Astrocyte of the spinal cord (primary cell): ENCODE data around the gene HGF.

Experiments
- DNase-seq: peaks from one replicate; pipeline ENCODE4 v3.0.0; 2011; ENCODE audit warnings: low read depth, low spot score
- H3K4me3 ChIP-seq: 2 replicates; pipeline ENCODE4 v1.5.1; 2011; ENCODE audit warnings: low read depth, mild to moderate bottlenecking, low read length, moderate library complexity
- in situ Hi-C: cut with HindIII; loops from 2 replicates; pipeline ENCODE4 v1.10.0; 2017; ENCODE audit warnings: low sequenced_read_pairs
- TF ChIP-seq, protein P1 (sequence below): IDR thresholded peaks from 2 replicates; pipeline ENCODE4 v1.5.1; 2012; ENCODE audit warnings: low read depth, mild to moderate bottlenecking, low read length, inconsistent platforms

The HGF gene

DNA sequence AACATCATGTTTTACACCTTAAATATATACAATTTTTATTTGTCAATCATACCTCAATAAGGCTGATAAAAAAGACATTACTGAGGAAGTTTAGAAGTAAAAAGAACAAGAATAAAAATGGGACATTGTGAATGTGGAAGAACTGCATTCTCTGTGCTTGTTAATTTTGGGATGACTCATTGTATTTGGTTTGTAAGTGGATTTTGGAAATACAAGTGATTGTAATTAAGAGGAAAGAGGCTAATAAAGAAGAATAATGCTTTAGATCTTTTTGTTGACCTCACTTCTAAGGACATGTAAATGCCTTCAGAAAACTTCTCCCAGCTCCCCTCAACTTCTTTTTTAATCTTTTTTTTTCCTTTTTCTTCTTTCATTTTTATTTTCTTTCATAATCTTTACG is 76.0 kb downstream of the HGF start:
- TF ChIP-seq, protein P1, sequence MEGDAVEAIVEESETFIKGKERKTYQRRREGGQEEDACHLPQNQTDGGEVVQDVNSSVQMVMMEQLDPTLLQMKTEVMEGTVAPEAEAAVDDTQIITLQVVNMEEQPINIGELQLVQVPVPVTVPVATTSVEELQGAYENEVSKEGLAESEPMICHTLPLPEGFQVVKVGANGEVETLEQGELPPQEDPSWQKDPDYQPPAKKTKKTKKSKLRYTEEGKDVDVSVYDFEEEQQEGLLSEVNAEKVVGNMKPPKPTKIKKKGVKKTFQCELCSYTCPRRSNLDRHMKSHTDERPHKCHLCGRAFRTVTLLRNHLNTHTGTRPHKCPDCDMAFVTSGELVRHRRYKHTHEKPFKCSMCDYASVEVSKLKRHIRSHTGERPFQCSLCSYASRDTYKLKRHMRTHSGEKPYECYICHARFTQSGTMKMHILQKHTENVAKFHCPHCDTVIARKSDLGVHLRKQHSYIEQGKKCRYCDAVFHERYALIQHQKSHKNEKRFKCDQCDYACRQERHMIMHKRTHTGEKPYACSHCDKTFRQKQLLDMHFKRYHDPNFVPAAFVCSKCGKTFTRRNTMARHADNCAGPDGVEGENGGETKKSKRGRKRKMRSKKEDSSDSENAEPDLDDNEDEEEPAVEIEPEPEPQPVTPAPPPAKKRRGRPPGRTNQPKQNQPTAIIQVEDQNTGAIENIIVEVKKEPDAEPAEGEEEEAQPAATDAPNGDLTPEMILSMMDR = no peak
- no peak for DNase-seq
- H3K4me3 ChIP-seq = no peak overlapping the region
- in situ Hi-C loops = no loop called here

GRCh38 chr7:81693080-81693479 is 76.8 kb downstream of the HGF start:
- no peak overlapping the region for H3K4me3 ChIP-seq
- TF ChIP-seq, protein P1 = no peak
- in situ Hi-C loops = no loop called here
- DNase-seq = no peak

- in situ Hi-C loops = no loop called here
Measured at GRCh38 chr7:81692146-81692905, 77.5 kb downstream of the HGF start.

GRCh38 chr7:81691199-81691821 is 78.5 kb downstream of the HGF start:
- peak; percentile 13 for DNase-seq
- in situ Hi-C loops = no loop called here
- H3K4me3 ChIP-seq = no peak overlapping the region

More at GRCh38 chr7:81692146-81692905, 77.5 kb downstream of the HGF start:
- DNase-seq = peak; percentile 22
- H3K4me3 ChIP-seq = no peak overlapping the region
- TF ChIP-seq, protein P1 = no peak

GRCh38 chr7:81690688-81691087 is 79.2 kb downstream of the HGF start:
- no peak for DNase-seq
- in situ Hi-C loops = no loop called here
- no peak overlapping the region for H3K4me3 ChIP-seq
- TF ChIP-seq, protein P1 = no peak

More at GRCh38 chr7:81691199-81691821, 78.5 kb downstream of the HGF start:
- TF ChIP-seq, protein P1 = no peak

DNA sequence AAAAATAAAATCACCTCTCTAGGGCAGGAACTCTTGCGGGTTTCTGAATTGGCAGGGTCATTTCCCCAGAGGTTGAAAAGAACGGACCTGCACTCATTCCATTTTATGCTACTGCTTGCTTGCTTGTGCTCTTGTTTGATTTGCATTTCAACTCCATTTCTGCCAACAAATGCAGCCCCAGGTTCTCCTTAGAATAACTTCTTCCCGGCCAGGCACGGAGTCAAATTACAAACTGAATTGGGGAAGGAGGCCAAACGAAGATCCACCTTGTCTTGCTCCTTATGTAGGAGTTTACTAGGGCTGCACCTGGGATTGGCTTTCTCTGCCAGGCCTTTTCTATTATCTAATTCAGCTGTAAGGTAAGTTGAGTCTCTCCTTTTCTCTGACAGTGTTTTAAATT is 79.6 kb downstream of the HGF start:
- TF ChIP-seq, protein P1 = no peak
- no peak overlapping the region for H3K4me3 ChIP-seq
- in situ Hi-C loops = no loop called here
- DNase-seq = peak; percentile 37
